OCI-LY3 (cell line): Measurements from ENCODE around the gene NUBP2.

ENCODE experiments used
- EZH2phosphoT487 ChIP-seq: fragments of 200-600 bp; shearing (Covaris generic); IDR thresholded peaks from 2 replicates; pipeline ENCODE4 v1.6.1; 2018; ENCODE audit warnings: antibody characterized with exemption, mixed run types, low read depth
- TF ChIP-seq, protein P1 (sequence below): fragments of 200-600, 300-600 bp; sonication (generic); IDR thresholded peaks from 2 replicates; pipeline ENCODE4 v1.5.1; 2014; ENCODE audit warnings: antibody characterized with exemption, low read length, low read depth

DNA sequence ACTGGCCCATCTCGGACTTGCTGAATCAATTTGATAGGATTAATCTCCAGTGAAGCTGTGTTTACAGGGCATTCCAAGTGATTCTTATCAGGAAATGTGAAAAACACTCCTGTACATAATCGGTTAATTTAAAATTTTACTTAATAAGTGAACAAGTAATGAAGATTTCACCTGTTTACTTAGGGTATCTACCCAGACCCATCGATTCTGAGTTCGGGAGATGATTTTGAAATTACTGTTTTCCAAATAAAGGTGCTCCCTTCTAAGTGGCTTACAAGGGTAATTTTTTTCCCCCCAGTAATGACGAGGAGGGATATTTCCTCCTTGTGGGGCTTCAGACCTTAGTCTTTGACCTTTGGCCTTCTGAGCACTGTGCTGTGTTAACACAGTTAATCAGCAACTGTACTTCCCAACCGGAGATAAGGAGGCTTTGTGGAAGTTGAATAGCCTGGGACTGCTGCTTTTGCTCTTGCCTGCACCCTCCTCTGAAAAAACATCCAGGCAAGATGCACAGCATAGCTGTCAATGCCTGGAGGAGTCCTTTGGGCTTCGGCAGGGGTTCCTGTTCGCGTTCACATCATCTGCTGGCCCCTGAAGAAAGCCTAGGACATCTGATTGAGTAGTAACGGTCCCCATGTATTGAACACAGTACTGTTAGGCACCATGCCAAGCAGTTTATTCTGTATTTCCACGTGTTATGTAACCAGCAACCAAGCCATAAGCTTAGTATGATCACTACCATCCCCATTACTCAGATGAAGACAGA is 46.1 kb downstream of the NUBP2 start:
- TF ChIP-seq, protein P1, sequence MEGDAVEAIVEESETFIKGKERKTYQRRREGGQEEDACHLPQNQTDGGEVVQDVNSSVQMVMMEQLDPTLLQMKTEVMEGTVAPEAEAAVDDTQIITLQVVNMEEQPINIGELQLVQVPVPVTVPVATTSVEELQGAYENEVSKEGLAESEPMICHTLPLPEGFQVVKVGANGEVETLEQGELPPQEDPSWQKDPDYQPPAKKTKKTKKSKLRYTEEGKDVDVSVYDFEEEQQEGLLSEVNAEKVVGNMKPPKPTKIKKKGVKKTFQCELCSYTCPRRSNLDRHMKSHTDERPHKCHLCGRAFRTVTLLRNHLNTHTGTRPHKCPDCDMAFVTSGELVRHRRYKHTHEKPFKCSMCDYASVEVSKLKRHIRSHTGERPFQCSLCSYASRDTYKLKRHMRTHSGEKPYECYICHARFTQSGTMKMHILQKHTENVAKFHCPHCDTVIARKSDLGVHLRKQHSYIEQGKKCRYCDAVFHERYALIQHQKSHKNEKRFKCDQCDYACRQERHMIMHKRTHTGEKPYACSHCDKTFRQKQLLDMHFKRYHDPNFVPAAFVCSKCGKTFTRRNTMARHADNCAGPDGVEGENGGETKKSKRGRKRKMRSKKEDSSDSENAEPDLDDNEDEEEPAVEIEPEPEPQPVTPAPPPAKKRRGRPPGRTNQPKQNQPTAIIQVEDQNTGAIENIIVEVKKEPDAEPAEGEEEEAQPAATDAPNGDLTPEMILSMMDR: no peak
- TF ChIP-seq EZH2phosphoT487: no peak
